Mucosa of gallbladder (tissue), 1 donor: ENCODE data around the gene SLC5A1. TPM values are rescaled to one million over a fixed set of nuclear protein-coding genes. Genes with fewer than 3 reads are reported as not detected.
"Not testable (repeated sequence)": the region's sequence is repeated elsewhere in the genome, so short reads cannot be mapped to it uniquely, and the experiment has no call there.

ENCODE experiments used
- DNase-seq: peaks from one replicate; pipeline ENCODE4 v3.0.0-alpha.2; 2020; ENCODE audit warnings: low spot score
- total RNA-seq: library from RNA; stranded (reverse); gene quantifications from one replicate; pipeline ENCODE4 v1.2.1, GENCODE V29; 2021
- donor health status: DM: no; HTN: no; CAD: no.

The SLC5A1 gene
- total RNA-seq, 1 donor from 2014 or later: 134 TPM

DNA sequence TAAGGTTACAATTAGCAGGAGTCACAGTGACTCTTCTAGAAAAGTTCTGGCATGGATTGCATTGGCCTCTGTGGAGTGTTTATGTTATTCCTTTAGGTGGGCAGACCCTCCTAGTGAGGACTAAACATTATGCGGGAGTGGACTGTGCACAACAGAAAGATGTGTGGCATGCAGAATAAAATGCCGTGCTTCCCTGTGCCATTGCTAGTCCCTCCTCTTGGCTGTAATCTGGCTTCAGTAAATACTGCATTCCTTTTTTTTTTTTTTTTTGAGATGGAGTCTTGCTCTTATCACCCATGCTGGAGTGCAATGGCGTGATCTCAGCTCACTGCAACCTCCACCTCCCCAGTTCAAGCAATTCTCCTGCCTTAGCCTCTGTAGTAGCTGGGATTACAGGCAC lies 45.0 kb downstream of the SLC5A1 start:
- no peak for DNase-seq

DNA sequence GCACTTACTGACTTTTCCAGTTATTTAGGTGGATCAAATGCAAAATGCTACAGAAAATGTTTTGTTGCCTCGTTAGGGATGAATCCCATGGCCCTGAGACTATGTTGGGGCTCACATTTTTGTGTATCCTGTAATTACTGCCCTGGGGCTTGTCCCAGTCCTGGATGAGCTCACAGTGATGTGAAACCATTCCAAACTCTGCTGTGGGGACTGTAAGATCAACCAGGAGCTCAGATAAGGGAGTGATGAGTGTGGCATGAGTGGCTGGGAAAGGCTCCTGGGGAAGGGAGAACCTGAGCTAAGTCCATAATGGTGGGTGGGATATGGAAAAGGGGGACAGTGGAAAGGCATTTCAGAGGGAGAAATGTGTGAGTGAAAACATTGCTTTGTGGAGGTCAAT lies 54.0 kb downstream of the SLC5A1 start:
- DNase-seq: no peak

DNA sequence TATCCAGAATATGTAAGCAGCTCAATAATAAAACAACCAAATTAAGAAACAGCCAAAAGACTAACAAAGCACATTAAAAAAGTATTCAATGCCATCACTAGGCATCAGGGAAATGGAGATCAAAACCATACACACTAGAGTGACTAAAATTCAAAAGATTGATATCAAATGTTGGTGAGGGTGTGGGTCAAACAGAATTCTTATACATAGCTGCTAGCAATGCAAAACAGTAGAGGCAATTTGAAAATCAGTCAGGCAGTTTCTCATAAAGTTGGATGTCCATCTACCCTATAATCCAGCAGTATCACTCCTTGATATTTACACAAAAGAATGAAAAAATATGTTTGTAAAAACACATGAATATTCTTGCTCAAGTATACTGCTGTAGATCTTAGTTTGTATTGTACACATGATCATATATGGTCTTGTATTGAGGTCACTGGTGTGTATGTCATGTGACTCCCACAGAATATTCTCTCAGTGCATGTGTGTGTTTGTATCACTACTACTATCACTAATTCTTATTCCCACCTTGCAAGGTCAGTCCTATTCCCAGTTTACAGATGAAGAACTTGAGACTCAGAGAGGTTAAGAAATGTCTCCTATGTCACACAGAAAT lies 54.9 kb downstream of the SLC5A1 start:
- DNase-seq: no peak

DNA sequence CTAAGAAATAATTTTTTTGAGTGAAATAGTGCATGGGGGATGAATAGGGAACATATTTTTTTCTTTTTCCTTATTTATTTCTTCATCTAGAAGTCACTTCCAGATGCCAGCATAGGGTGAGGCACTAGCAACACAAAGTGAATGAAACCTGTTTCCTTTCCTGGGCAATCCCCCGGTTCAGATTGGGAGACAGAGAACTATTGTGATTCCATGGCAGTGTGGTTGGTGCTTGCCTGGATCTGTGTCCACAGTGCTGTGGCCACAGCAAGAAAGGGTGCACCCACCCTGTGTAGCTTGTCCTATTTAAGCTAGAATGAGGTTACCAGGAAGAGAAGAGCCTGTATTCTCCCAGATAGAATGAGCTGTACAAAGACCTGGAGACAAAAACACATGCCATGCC lies 57.6 kb downstream of the SLC5A1 start:
- DNase-seq: no peak

DNA sequence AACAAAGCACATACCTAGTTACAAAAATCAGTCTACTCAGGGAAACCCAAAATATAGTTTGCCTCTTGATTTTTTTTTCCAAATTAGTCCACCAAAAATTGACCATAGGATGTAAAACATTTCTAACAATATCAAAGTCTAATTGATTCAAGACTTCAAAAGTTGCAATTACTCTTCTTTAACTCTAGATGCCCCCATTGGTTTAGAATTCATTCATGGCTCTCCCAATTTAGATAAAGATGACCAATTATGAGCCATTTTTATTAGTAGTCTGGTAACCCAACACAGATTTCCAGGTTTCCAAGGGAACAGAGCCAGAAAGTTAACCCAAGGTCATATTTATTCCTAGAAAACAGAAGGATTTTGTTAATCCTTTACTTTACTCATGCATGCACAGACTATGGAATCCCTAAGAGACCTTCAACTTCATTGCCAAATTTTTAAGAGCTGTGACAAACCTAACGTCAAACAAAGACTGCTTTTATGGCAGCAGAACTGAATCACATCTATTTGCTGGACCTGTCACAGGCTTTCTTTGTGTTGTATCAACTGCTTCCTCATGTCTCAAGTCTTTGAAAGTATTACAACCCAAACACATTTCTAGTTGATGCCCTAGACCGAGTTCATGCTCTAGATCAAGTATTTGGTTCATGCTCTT lies 60.7 kb downstream of the SLC5A1 start:
- no peak for DNase-seq

DNA sequence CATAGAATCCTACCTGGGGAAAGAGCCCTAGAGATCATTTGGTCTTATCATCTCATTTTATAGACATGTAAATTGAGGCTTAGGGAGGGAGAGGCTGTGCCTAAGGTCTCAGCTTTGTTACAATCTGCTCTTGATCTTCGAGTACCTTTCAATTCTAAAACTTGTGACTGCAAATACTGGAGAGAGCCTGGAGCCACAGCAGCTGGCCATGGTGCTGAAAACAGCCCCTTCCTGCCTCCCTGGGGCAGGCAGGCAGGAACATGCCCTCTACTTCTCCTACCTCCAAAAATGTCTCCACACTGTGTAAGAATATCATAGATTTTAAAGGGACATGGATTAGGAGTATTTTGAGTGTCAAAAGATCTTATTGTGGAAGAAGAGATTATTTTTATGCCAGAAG lies 63.9 kb downstream of the SLC5A1 start:
- DNase-seq: no peak

DNA sequence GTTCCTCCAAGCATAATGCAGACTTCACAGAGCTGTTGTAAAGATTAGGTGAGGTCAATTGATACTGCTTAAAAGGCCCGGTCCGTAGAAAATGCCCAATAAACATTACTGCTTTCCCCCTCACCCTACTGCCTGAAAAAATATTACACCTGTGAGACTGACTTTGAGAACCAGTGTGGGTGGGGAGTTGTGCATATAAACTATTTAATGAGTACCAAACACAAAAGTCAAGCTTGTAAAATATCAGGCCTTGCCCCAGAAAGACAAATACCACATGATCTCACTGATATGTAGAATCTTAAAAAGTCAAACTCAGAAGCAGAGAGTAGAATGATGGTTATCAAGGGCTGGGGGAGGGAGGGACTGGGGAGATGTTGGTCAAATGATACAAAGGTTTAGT lies 69.3 kb downstream of the SLC5A1 start:
- no peak for DNase-seq

DNA sequence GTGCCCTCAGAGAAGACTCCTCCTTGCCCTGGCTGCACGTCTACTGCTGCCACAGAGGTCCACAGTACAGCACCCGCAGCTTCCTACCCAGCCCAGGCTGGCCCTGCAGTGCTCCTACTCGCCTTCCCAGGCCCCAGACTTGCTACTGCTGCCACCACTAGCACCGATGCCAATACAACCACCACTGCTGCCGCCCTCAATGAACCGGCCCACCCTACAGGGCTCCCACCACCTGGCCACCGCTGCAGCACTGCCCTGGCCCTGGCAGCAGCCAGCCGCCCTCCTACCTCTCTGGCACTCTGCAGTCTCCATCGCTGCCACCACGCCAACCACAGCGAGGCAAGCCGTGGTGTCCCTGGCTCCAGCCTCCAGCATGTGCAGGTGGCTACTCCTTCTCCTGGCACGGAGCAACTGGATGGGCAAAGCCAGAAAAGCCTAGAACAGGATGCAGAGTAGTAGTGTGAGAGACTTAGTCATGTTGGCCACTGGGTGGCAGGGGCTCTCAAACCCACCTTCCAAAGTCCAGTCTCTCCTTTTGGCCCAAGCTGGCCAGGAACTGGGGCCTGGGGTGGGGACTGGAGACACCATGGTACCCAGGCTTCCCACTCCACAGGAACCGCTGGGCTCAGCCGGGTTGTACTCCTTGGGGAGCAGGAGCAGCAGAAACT lies 76.6 kb downstream of the SLC5A1 start:
- DNase-seq: no peak

DNA sequence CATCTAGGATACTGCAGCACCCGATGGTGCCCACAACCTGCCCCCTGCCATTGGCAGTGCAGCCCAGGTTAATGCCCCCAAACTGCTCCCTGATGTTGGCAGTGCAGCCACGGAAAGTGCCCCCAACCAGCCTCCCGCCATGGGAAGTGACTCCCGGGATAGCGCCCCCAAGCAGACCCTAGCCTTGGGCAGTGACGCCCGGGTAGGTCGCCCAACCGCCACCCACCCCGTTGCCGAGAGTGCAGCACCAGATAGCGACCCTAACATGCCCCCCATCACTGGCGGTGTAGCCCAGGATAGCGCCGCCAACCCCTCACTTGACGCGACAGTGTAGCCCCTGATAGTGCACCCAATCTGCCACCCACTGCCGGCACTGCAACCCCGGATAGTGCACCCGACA lies 77.5 kb downstream of the SLC5A1 start:
- DNase-seq: no peak

DNA sequence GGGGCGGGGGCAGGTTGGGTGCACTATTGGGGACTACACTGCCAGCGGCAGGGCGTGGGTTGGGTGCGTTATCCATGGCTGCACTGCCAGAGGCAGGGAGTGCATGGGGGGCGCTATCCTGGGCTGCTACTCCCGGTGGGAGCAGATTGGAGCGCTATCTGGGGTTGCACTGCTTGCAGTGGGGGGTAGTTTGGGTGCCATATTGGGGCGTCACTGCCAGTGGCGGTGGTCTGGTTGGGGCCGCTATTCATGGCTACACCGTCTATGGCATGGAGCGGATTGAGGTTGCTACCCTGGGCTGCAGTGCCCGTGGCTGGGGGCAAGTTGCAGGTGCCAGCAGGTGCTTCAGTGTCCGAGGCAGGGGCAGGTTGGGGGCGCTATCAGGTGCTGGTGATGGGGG lies 79.8 kb downstream of the SLC5A1 start:
- no peak for DNase-seq

DNA sequence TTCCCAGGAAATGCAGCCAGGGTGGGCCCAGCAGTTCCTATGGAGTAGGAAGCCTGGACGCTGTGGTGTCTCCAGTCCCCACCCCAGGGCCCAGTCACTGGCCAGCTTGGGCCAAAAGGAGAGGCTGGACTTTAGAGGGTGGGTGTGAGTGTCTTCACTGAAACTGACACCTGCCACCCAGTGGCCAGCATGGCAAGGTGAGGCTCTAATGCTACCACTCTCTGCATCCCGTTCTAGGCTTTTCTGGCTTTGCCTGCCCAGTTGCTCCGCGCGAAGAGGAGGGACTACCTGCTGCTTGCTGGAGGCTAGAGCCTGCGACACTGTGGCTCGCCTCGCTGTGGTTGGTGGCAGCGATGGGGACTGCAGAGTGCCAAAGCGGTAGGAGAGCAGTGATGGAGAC lies 80.6 kb downstream of the SLC5A1 start:
- DNase-seq: no peak

DNA sequence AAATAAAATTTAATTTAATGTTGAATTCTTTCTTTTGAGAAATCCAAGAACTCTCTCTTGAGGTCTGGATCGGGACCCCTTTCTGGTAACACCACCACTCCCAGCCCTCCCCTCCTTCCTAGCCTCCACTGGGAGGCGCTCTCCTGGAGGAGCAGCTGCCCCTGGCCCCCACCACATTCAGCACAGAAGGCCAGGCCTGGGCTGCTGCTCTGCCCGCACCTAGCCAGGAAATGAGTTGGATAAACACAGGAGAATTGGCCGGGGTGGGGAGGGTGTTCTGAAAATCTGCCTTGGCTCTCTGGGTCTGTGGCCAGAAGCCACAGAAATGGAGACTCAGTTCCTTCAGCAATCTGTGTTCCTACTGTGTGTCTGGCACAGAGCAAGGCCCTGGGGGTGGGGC lies 84.8 kb downstream of the SLC5A1 start:
- no peak for DNase-seq

DNA sequence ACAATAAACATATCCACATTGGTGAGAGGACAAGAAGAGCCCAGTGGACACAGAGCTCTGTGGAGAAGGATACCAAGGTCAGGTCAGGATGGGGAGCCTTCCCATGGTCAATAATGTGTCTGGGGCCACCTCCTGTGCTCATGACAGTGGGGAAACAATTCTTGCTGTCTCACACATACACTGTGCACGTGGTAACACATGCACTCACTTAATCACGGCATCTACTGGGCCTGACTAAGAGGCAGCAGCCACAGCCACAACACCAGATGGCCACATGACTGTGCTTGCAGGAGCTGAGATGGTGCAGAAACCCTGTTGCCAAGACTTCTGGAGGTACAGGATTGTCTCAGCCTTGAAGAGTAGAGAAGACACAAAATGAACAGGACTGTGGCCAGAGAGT lies 87.4 kb downstream of the SLC5A1 start:
- no peak for DNase-seq

DNA sequence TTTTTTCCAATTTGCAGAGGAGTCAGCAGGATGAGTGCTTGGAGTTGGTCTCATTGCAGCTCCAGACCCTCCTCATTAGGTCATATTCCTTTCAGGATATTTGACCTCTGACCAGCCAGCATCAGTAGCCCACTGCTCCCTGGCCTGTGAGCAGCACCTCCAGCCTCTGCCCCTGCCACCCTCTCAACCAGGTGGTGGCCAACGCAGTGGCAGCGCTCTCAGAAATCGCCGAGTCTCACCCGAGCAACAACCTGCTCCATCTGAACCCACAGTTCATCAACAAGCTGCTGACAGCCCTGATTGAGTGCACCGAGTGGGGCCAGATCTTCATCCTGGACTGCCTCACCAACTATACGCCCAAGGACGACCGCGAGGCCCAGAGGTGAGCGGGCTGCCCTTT lies 89.1 kb downstream of the SLC5A1 start:
- DNase-seq: no peak

DNA sequence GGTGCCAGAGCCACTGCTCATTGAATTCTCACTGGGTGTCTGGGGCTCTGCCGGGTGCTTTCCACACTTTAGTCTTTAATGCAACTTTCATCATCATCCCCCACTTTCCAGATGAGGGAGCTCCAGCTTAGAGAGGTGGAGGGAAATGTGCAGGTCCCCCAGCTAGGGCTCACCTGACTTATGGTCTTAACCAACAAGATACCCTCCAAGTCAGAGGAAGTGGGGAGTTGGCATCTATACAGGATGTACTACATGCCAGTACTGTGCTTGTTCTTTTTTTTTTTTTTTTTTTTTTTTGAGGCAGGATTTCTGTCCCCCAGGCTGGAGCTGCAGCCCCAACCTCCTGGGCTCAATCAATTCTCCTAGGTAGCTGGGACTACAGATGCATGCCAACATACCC lies 89.7 kb downstream of the SLC5A1 start:
- no peak for DNase-seq

DNA sequence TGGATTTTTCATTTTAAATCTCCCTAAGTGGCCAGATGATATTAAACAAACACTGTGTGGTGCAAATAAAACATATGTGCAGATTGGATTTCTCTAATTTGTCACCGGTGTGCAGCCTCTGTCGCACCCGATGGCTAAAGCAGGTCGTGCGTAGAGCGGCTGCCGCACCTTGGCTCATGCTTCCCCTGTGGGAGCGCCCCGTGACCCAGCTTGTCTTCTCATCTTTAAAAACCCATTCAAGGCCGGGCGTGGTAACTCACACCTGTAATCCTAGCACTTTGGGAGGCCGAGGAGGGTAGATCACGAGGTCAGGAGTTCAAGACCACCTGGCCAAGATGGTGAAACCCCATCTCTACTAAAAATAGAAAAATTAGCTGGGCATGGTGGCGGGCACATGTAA lies 91.7 kb downstream of the SLC5A1 start:
- DNase-seq: not testable (repeated sequence)

DNA sequence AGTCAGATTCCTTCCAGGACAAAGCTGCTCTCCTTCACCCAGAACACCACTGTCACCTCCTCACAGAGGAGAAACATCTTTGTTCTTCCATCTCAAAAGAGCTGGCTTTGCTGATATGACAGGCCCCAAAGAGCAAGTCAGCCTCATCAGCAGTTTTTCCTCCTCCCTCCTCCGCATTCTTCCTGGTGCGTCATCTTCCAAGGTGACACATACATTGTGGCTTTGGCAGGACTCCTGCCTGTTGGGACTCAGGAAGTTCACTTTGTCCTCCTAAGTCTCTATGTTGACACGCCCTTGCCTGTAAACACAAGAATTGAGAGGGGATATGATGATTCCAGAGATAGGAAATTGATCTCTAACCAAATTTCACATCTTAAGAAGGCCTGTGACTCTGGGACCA lies 92.9 kb downstream of the SLC5A1 start:
- peak; percentile 58 for DNase-seq

DNA sequence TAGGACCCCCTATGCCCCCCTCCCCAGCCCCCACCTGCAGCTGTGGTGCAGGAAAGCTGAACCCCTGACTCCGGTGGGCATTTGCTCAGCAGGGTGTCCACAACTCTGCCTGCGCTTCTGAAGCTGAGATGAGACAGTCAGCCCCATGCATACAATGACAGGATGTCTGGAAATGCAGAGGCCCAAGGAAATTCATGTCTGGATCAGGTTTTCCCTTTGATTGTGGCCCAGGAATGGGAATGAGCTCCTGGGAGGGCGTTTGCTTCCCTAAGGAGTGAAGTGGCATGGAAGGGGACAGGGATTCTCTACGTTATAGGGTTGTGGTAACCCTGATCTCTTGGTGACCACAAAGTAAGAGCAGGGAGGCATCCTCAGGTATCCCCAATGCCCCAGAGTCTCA lies 93.8 kb downstream of the SLC5A1 start:
- DNase-seq: not testable (repeated sequence)

DNA sequence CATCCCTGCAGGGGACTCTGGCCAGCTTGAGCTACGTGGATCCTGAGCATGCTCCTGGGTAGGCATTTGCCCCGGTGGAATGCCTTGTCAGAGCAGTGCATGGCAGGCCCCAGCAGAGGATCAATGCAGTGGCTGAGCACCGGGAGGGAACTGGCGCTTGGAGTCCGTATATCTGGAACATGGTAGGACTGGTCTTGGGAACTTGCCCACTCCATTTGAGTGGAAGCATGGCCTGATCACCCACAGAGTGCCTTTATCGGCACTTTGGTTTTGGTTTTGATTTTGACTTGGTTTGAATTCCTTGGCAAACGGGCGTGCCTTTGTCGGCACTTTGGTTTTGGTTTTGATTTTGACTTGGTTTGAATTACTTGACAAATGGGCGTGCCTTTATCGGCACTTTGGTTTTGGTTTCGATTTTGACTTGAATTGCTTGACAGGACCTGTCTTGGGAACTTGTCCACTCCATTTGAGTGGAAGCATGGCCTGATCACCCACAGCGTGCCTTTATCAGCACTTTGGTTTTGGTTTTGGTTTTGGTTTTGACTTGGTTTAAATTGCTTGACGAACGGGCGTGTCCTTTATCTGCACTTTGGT lies 94.8 kb downstream of the SLC5A1 start:
- not testable (repeated sequence) for DNase-seq

DNA sequence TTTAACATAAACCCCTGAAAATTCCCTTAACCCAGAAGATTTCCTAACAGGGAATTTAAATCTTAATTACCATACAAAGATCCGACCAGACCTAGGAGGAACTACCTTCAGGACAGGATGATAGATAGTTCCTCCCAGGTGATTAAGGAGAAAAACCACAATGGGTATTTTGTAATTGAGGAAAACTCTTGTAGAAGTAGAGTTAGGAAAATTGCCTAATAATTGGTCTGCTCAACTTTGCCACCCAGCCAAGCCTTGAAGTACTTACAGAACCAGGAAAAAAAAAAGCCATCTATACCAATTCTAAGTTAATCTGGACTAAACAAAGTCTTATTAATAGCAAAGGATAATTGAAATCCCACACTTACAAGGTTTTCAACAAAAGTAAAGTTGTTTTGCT lies 95.5 kb downstream of the SLC5A1 start:
- not testable (repeated sequence) for DNase-seq

DNA sequence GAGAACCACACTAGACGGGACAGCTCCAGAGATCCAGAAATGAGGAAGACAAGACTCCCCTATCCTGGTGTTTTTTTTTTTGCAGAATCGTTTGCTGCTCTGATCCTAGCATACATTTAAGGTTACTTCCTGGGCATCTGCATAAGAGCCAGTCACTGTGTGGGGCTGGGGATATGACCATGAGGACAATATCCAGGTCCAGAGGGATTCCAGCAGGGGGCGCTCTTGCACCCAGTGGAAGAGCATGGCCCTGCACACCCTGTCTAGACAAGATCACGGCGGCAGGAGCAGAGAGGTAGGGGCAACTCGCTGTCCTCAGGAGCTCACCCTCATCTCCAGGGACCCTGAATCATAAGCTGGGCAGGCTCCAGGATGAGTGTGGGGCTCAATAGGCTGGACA lies 97.6 kb downstream of the SLC5A1 start:
- DNase-seq: not testable (repeated sequence)

DNA sequence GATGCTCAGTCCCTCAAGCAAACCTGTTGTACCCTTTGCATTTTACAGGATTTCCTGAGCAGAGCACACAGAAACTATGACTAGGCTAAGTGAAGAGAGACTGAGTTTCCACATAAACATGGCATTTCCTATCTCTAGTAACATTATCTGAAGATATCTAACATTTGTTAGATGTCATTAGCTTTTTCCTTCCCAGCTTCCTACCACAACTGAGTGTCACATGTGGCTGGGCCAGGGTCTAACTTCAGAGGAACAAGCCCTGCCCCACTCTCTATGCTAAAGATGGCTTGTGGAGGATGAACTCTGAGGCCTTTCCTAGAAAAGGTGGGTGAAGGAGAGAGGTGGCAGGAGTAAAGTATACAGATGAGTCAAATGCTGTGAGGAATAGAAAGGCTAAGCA lies 99.5 kb downstream of the SLC5A1 start:
- DNase-seq: no peak
